Gastrocnemius medialis (tissue), 4 donors: ENCODE measurements around the gene SND1. TPM values are rescaled to one million over a fixed set of nuclear protein-coding genes. Genes with fewer than 3 reads are reported as not detected.

Experiments
- ATAC-seq, 2 donors: fragments of 150-250 bp; one replicate each; pipeline ENCODE4 v1.9.1; 2016
- DNase-seq, 2 donors: peaks; one replicate each; pipeline ENCODE4 v3.0.0-alpha.2; 2019
- H3K27ac ChIP-seq, 4 donors: fragments of 200-600 bp; sonication (generic); 1 replicate in 1 of 4; 2 replicates in 3 of 4; pipeline ENCODE4 v1.5.1; 2016 to 2018; ENCODE audit warnings: mild to moderate bottlenecking in 2 of 4, moderate library complexity in 1 of 4
- H3K27me3 ChIP-seq, 3 donors: fragments of 200-600 bp; sonication (generic) in 2 of 3; 1 replicate in 1 of 3; 2 replicates in 2 of 3; pipeline versions ENCODE4 v1.5.1 to v1.6.0; 2016 to 2019; ENCODE audit warnings: mild to moderate bottlenecking in 1 of 3, moderate library complexity in 1 of 3
- H3K36me3 ChIP-seq, 2 donors: fragments of 200-600 bp; sonication (generic) in 1 of 2; one replicate each; pipeline ENCODE4 v1.5.1; 2017 to 2018
- H3K4me1 ChIP-seq, 2 donors: fragments of 200-600 bp; sonication (generic) in 1 of 2; one replicate each; pipeline ENCODE4 v1.5.1; 2016 to 2017; ENCODE audit warnings: mild to moderate bottlenecking in 2 of 2
- H3K4me3 ChIP-seq, 4 donors: fragments of 200-600 bp; sonication (generic) in 3 of 4; 1 replicate in 1 of 4; 2 replicates in 3 of 4; pipeline ENCODE4 v1.5.1; 2016 to 2019; ENCODE audit warnings: mild to moderate bottlenecking in 2 of 4
- H3K9me3 ChIP-seq, 3 donors: fragments of 200-600 bp; sonication (generic) in 2 of 3; 1 replicate in 1 of 3; 2 replicates in 2 of 3; pipeline ENCODE4 v1.5.1; 2016 to 2019
- POLR2A ChIP-seq, 2 donors: fragments of 450-650 bp; IDR thresholded peaks; one replicate each; pipeline ENCODE4 v1.6.1; 2017; ENCODE audit warnings: antibody characterized with exemption in 2 of 2, mild to moderate bottlenecking in 2 of 2, moderate library complexity in 2 of 2
- in situ Hi-C, 4 donors: fragments of 200-750 bp; cut with MboI; loops; one replicate each; pipeline versions ENCODE4 v1.15.0 to v1.8.0; 2017; ENCODE audit warnings: low sequenced_read_pairs in 4 of 4
- intact Hi-C: fragments of 100-400 bp; cut with DNase I; formaldehyde crosslinking; loops from one replicate; pipeline ENCODE4 v1.15.1; 2023; ENCODE audit warnings: low total_unique reads
- total RNA-seq, 4 donors: library from RNA; depleted of rRNA; stranded (reverse); fragments of >200 nt; gene quantifications; one replicate each; pipeline versions ENCODE4 v1.1.0 to v1.2.3, GENCODE V29; 2016
- TF ChIP-seq, protein P1 (sequence below), 5 experiments: fragments of 450-650 bp in 3 of 5; fragments of 200-600 bp in 2 of 5; sonication (generic) in 2 of 5; IDR thresholded peaks in 4 of 5; conservative IDR thresholded peaks in 1 of 5; 1 replicate in 4 of 5; 2 replicates in 1 of 5; pipeline ENCODE4 v1.5.1; 2016 to 2019; ENCODE audit warnings: antibody characterized with exemption in 5 of 5, mild to moderate bottlenecking in 3 of 5, moderate library complexity in 3 of 5

Gene SND1
- total RNA-seq, 4 donors from 2014 or later = 30.4 to 73.0 (median 50.3) TPM

DNA sequence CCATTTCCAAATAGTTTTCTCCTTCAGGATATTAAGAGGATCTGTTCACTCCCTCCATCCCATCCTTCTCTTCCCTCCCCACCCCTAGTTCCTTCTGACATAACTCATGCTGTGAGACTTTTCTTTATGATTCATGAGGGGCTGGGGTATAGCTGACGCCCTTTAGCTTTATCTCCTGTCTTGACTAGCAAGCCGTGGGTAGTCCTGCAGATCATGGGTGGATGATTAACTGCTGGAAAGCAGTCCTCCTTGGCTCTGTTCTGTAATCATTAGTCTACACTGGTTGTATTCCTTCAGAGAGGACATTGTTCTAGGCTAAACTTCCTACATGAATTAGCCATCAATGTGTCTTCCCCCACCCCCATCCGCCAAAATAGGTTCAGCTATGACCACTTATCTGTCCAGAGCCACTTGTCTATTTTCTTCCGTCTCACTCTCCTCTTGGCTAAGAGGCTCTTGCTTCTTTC is 243.9 kb downstream of the SND1 start:
- TF ChIP-seq, protein P1, sequence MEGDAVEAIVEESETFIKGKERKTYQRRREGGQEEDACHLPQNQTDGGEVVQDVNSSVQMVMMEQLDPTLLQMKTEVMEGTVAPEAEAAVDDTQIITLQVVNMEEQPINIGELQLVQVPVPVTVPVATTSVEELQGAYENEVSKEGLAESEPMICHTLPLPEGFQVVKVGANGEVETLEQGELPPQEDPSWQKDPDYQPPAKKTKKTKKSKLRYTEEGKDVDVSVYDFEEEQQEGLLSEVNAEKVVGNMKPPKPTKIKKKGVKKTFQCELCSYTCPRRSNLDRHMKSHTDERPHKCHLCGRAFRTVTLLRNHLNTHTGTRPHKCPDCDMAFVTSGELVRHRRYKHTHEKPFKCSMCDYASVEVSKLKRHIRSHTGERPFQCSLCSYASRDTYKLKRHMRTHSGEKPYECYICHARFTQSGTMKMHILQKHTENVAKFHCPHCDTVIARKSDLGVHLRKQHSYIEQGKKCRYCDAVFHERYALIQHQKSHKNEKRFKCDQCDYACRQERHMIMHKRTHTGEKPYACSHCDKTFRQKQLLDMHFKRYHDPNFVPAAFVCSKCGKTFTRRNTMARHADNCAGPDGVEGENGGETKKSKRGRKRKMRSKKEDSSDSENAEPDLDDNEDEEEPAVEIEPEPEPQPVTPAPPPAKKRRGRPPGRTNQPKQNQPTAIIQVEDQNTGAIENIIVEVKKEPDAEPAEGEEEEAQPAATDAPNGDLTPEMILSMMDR (IDR thresholded peaks at IDR 0.05 in 4 of 5, conservative IDR thresholded peaks at IDR 0.05 in 1 of 5) = no peak
- TF ChIP-seq POLR2A (IDR thresholded peaks at IDR 0.05) = no peak
- Histone ChIP-seq H3K9me3 (no peaks in the 10 kb centered on the region), H3K4me1 (no peaks in the 10 kb centered on the region), H3K27me3 (no peaks in the 10 kb centered on the region), H3K4me3 (no peak overlapping the region), H3K27ac (no peak overlapping the region), H3K36me3 (no peaks in the 10 kb centered on the region)
- DNase-seq (no peak), ATAC-seq (no peak)
- intact Hi-C loops = no loop called here
- in situ Hi-C loops = no loop called here

DNA sequence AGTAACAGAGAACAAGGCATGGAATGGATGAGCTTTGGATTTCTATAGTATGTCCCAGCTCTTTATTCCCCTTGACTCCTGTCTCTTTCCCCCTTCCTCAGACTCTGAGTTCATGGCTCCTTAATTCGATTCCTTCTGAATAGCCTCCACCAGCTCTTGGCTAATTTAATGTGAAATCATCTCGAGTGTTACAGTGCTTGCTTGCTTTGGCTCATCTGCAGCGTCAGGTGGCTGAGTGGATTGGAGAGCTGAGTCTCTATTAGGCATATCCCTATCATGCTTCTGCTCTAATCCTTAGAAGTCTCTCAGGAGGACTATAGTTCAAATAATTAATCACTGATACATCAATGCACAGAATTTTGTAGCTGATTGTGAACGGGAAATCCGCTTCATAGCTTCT is 244.7 kb downstream of the SND1 start:
- Histone ChIP-seq H3K27me3 (no peaks in the 10 kb centered on the region), H3K9me3 (no peaks in the 10 kb centered on the region), H3K27ac (no peak overlapping the region), H3K4me1 (no peaks in the 10 kb centered on the region), H3K4me3 (no peak overlapping the region), H3K36me3 (no peaks in the 10 kb centered on the region)
- intact Hi-C loops (no loop called here), in situ Hi-C loops (no loop called here)
- TF ChIP-seq POLR2A (IDR thresholded peaks at IDR 0.05) = no peak
- TF ChIP-seq, protein P1 (IDR thresholded peaks at IDR 0.05 in 4 of 5, conservative IDR thresholded peaks at IDR 0.05 in 1 of 5) = no peak
- DNase-seq = no peak
- no peak for ATAC-seq

DNA sequence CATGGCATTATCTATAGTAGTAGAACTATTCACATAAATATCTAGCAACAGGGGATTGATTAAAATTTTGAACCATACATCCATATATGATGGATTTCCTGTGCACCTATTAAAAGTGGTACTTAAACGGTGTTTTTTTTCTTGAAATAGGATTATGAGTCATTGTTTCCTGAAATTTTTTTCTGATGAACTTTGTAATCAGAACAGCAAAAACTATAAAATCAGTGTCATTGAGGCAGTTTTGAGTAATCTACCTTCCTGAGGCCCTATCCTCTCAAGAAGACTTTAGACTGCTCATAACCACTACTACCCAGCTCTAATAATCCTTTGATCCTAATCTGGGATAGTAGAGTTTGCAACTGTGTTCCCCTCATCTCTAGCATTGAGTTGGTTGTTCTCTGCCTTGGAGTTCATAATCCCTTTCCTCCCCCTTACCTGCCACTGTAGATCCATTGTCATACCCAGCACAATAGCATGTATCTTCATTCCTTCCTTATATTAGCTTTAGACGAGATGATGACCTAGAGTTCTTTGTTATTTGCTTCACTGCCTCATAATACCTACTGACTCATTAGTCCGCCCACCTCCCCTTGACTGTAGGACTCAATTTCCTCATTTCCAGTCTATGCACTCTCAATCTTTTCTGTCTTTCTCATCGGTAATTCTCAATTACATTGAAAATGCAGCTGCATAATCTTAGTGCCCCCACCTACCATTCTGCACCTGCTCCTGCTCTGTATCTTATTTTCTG is 245.9 kb downstream of the SND1 start:
- H3K36me3 ChIP-seq = no peaks in the 10 kb centered on the region
- no peak overlapping the region for H3K4me3 ChIP-seq
- no peaks in the 10 kb centered on the region for H3K4me1 ChIP-seq
- intact Hi-C loops (no loop called here), in situ Hi-C loops (no loop called here)
- no peak overlapping the region for H3K27ac ChIP-seq
- DNase-seq (no peak), ATAC-seq (no peak)
- no peaks in the 10 kb centered on the region for H3K9me3 ChIP-seq
- no peak for TF ChIP-seq POLR2A (IDR thresholded peaks at IDR 0.05)
- TF ChIP-seq, protein P1 (IDR thresholded peaks at IDR 0.05 in 4 of 5, conservative IDR thresholded peaks at IDR 0.05 in 1 of 5) = no peak
- no peaks in the 10 kb centered on the region for H3K27me3 ChIP-seq

DNA sequence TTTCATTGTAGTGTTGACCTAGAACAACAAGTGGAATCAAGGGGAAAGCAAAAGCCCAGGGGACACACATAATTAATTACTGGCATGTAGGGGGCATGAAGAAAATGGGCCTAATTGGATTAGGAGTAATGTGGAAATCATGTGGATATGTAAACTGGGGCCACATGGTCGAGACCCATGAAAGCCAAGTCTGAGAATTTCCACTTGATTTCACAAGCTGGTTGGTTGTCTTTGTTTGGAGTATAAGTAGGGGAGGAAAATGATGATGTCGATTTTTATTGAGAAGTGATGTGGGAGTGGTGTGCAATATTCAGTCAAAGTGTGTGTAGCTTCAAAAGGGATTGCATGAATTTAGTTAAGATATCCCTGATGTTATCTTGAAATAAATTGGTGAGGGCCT is 247.4 kb downstream of the SND1 start:
- H3K4me3 ChIP-seq = no peak overlapping the region
- no peaks in the 10 kb centered on the region for H3K4me1 ChIP-seq
- H3K9me3 ChIP-seq = no peaks in the 10 kb centered on the region
- DNase-seq (no peak), ATAC-seq (no peak)
- in situ Hi-C loops = no loop called here
- TF ChIP-seq POLR2A (IDR thresholded peaks at IDR 0.05) = no peak
- TF ChIP-seq, protein P1 (IDR thresholded peaks at IDR 0.05 in 4 of 5, conservative IDR thresholded peaks at IDR 0.05 in 1 of 5) = no peak
- intact Hi-C loops = no loop called here
- H3K36me3 ChIP-seq = no peaks in the 10 kb centered on the region
- H3K27me3 ChIP-seq = no peaks in the 10 kb centered on the region
- no peak overlapping the region for H3K27ac ChIP-seq
